Measurements from ENCODE around the gene ADIPOR1.
"Not testable (repeated sequence)": the region's sequence is repeated elsewhere in the genome, so short reads cannot be mapped to it uniquely, and the experiment has no call there.

ADIPOR1 gene

GRCh38 chr1:202908998-202909397 is 49.1 kb downstream of the ADIPOR1 start:
- TF ChIP-seq, protein P1, sequence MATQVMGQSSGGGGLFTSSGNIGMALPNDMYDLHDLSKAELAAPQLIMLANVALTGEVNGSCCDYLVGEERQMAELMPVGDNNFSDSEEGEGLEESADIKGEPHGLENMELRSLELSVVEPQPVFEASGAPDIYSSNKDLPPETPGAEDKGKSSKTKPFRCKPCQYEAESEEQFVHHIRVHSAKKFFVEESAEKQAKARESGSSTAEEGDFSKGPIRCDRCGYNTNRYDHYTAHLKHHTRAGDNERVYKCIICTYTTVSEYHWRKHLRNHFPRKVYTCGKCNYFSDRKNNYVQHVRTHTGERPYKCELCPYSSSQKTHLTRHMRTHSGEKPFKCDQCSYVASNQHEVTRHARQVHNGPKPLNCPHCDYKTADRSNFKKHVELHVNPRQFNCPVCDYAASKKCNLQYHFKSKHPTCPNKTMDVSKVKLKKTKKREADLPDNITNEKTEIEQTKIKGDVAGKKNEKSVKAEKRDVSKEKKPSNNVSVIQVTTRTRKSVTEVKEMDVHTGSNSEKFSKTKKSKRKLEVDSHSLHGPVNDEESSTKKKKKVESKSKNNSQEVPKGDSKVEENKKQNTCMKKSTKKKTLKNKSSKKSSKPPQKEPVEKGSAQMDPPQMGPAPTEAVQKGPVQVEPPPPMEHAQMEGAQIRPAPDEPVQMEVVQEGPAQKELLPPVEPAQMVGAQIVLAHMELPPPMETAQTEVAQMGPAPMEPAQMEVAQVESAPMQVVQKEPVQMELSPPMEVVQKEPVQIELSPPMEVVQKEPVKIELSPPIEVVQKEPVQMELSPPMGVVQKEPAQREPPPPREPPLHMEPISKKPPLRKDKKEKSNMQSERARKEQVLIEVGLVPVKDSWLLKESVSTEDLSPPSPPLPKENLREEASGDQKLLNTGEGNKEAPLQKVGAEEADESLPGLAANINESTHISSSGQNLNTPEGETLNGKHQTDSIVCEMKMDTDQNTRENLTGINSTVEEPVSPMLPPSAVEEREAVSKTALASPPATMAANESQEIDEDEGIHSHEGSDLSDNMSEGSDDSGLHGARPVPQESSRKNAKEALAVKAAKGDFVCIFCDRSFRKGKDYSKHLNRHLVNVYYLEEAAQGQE (IDR thresholded peaks at IDR 0.05; ENCODE audit: insufficient replicate concordance, low read depth), result no peak
- TF ChIP-seq CTCF (IDR thresholded peaks at IDR 0.05; ENCODE audit: insufficient read depth, low read length), result no peak
- no peak for TF ChIP-seq SPI1 (IDR thresholded peaks at IDR 0.05; ENCODE audit: borderline replicate concordance, low read depth)
- Histone ChIP-seq H3K27me3 (ENCODE audit: insufficient read depth, poor library complexity, severe bottlenecking) (no peaks in the 10 kb centered on the region), H3K4me3 (replicated peaks; ENCODE audit: insufficient read depth, low read length) (no peak overlapping the region), H3K27ac (replicated peaks) (no peak overlapping the region)
- no peak for DNase-seq (ENCODE audit: low read depth in 1 of 2, low spot score in 1 of 2)

GRCh38 chr1:202905331-202905730 is 52.8 kb downstream of the ADIPOR1 start:
- Histone ChIP-seq H3K27ac (replicated peaks) (no peak overlapping the region), H3K27me3 (ENCODE audit: insufficient read depth, poor library complexity, severe bottlenecking) (no peaks in the 10 kb centered on the region), H3K4me3 (replicated peaks; ENCODE audit: insufficient read depth, low read length) (no peak overlapping the region)
- DNase-seq (ENCODE audit: low read depth in 1 of 2, low spot score in 1 of 2), result no peak
- no peak for TF ChIP-seq SPI1 (IDR thresholded peaks at IDR 0.05; ENCODE audit: borderline replicate concordance, low read depth)
- TF ChIP-seq CTCF (IDR thresholded peaks at IDR 0.05; ENCODE audit: insufficient read depth, low read length), result no peak
- TF ChIP-seq, protein P1 (IDR thresholded peaks at IDR 0.05; ENCODE audit: insufficient replicate concordance, low read depth), result no peak

GRCh38 chr1:202903808-202904207 is 54.3 kb downstream of the ADIPOR1 start:
- H3K27ac ChIP-seq (replicated peaks); H3K4me3 ChIP-seq (replicated peaks; ENCODE audit: insufficient read depth, low read length); H3K27me3 ChIP-seq (ENCODE audit: insufficient read depth, poor library complexity, severe bottlenecking); DNase-seq (ENCODE audit: low read depth in 1 of 2, low spot score in 1 of 2): not testable (repeated sequence)

DNA sequence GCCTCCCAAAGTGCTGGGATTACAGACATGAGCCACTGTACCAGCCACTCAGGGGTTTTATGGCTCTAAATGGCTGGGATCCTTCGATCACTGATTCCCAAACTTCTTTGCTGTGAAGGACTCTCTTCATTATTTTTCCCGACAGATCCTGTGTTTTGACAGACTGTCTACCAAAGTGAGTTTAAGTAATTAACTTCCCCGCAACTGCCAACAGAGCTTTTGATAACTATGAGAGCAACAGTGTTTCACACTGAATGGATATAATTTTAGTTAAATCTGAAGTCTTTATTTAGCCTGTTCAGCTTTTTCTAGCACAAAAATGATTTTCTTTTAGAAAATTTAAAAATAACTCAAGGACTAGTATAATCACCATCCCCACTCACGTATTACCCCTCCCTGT is 56.6 kb downstream of the ADIPOR1 start:
- Histone ChIP-seq H3K27ac (replicated peaks) (no peak overlapping the region), H3K4me3 (replicated peaks; ENCODE audit: insufficient read depth, low read length) (no peak overlapping the region), H3K27me3 (ENCODE audit: insufficient read depth, poor library complexity, severe bottlenecking) (no peaks in the 10 kb centered on the region)
- DNase-seq (ENCODE audit: low read depth in 1 of 2, low spot score in 1 of 2), result no peak
- TF ChIP-seq CTCF (IDR thresholded peaks at IDR 0.05; ENCODE audit: insufficient read depth, low read length), result no peak
- TF ChIP-seq POLR2AphosphoS5 (IDR thresholded peaks at IDR 0.05; ENCODE audit: low read depth), result no peak
- TF ChIP-seq SPI1 (IDR thresholded peaks at IDR 0.05; ENCODE audit: borderline replicate concordance, low read depth), result no peak
- TF ChIP-seq, protein P1 (IDR thresholded peaks at IDR 0.05; ENCODE audit: insufficient replicate concordance, low read depth), result no peak
- no peak for TF ChIP-seq GABPA (IDR thresholded peaks at IDR 0.05; ENCODE audit: low read depth)
